DMS79 treated with DMSO at 0.1 percent for 48 hours (cell line): Measurements from ENCODE around the gene EDA2R.

Experiments used
- DNase-seq: peaks from one replicate; lab custom pipeline; 2025; lab: John Stamatoyannopoulos, UW

EDA2R gene, protein sequence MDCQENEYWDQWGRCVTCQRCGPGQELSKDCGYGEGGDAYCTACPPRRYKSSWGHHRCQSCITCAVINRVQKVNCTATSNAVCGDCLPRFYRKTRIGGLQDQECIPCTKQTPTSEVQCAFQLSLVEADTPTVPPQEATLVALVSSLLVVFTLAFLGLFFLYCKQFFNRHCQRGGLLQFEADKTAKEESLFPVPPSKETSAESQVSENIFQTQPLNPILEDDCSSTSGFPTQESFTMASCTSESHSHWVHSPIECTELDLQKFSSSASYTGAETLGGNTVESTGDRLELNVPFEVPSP

DNA sequence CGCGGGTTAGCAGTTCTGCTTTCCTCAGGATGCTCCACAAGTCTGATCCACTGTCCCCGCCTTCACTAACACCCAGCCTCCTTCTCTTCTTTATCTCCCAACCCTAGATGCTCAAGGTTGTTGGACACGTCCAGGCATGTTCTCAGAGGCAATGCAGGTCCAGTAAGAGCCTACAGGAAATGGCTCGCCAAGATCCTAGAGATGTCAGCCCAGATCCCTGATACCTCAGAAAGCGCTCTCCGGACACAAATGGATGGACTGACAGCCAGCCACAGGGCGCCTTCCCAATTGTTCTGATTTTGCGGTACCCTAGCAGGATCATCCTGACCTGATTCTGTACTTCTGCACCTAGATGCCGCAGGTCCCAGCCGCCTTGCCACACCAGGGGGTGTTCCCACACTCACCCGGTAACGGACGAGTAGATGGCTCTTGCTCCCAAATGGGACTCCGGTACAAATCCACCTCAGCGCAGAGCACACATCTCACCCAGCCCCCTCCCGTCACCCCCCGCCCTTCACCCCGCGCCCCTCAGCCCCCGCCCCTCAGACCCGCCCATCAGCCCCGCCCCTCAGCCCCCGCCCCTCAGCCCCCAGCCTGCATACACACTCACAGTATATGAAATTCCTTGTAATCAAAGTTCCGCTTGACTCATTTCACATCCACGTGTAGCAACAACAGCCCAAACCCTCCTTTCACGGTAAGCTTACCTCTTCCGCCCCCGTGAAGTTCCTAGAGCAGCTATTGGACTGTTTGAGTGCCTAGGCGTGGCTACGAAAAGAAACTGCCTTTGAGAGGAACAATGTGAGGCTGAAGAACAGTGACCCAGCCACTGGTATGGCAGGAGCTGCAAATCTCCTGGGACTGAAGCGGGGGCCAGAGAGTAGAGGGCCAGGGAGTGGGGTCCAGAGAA lies at the start of gene EDA2R:
TSS of gene EDA2R (minus strand) at position 488 of the 910 bp plus-strand sequence. CDS start 23,058 bp downstream, outside the sequence.
- no peak for DNase-seq

DNA sequence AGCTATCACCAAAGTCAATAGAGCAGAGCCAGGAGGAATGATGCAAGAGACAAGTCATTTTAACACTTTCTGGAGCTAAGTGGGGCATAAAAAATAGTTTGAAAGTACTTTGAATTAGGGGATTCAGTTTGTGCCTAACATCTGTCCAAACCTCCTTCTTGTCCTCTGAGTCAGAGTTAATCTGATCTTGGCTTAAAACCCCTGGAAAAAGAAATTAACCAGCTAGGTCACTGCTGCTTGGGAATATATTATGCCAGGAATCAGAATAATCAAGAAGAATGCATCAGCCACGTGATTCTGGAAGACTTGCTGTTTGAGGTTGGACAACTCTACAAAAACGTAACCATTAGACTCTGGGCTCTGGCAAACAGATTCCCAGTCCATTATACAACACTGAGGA lies 45.3 kb upstream of the EDA2R start:
- DNase-seq = no peak

GRCh38 chrX:66680451-66680850 lies 41.6 kb upstream of the EDA2R start:
- DNase-seq = no peak

GRCh38 chrX:66677430-66677829 lies 38.6 kb upstream of the EDA2R start:
- no peak for DNase-seq

DNA sequence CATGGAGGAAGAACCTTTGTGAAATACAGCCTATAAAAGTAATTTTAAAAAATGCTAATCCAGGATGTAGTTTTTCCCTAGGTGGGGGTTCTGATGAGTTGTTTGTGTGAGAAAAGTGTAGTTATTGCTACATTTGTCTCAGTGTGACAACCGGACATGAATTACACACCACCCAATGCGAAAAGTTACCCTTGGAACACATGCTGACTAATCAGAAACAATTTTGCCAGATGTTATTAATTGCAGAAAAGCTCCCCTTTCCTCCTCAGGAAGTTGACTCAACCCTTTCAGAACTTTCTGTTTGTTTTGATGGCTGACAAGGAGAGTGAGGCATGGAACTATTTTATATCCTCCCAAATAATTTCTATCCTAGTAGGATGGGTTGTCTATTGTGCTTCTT lies 38.1 kb upstream of the EDA2R start:
- DNase-seq = no peak

- no peak for DNase-seq
Measured at GRCh38 chrX:66676413-66676812, 37.5 kb upstream of the EDA2R start.

DNA sequence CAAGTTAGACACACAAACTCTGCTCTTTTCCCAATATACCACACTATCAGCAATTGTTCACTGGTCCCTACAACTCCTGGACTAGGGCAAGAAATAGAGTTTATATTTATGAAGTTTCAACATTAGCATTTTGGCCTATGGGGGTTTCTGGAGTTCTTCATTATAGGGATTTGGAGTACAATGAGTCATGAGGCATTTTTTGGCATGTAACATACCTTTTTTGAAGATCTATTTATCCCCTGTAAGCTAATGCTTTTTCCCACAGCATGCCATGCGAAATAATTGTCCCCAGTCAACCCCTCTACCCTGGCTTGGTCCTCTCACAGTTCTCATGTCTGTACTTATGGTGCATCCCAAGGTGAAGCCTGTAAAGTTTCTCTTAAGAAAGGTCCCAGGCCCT lies 36.7 kb upstream of the EDA2R start:
- DNase-seq = no peak

DNA sequence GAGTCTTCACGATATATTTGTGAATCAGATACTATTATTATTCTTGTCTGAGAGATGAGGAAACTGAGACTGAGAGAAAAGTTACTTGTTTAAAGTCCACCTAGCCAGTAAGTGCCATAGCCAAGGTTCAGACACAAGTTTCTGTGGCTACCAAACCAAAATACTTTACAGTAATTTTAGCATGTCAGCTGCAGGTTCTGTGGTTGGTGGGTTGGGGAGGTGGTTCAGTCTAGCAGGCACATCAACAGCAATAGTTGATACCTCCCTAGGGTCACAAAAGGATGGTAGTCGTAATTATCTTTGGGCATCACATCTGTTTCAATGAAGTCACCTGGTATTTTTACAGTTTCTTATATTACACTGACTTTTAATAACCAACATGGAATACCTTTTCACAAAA lies 35.6 kb upstream of the EDA2R start:
- DNase-seq = no peak

- DNase-seq = no peak
Measured at GRCh38 chrX:66672106-66672505, 33.2 kb upstream of the EDA2R start.

- DNase-seq = no peak
Measured at GRCh38 chrX:66654411-66654810, 15.5 kb upstream of the EDA2R start.

- no peak for DNase-seq
Measured at GRCh38 chrX:66635360-66635759, 3.5 kb downstream of the EDA2R start.

GRCh38 chrX:66634272-66634671 lies 4.6 kb downstream of the EDA2R start:
- no peak for DNase-seq

- no peak for DNase-seq
Measured at GRCh38 chrX:66633541-66633940, 5.3 kb downstream of the EDA2R start.

- DNase-seq = no peak
Measured at GRCh38 chrX:66632981-66633380, 5.9 kb downstream of the EDA2R start.

DNA sequence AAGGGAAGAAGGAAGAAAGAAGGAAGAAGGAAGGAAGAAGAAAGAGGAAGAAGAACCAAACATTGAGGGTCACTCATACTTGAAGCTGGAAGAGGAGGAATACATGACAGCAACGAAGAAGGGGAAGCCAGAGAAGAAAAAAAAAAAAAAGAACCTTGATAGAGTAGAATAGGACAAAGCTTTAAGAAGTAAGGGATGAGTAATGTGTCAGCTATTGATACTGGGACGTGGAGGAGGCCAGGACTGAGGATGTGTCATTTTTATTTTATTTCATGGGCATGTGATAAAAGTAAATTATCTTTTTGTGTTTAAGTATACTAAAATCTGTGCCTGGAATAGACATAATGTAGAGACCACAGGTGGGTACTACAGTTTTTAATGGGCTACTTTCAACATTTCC lies 6.4 kb downstream of the EDA2R start:
- DNase-seq = no peak

DNA sequence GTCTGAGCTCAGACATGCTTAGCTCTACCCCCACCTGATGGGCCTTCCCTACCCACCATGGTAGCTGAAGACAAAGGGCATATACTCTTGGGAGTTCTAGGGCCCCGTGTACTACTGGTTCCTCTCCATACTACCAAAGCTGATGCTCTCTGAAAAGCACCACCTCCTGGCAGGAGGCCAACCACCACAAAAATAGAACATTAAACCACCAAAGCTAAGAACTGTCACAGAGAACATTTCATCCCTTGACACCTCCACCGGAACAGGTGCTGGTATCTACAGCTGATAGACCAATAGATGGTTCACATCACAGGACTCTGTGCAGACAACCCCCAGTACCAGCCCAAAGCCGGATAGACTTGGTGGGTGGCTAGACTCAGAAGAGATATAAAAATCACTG lies 13.4 kb downstream of the EDA2R start:
- DNase-seq = no peak

GRCh38 chrX:66622209-66622608 lies 16.7 kb downstream of the EDA2R start:
- no peak for DNase-seq

- DNase-seq = no peak
Measured at GRCh38 chrX:66616944-66617343, 21.9 kb downstream of the EDA2R start.

- no peak for DNase-seq
Measured at GRCh38 chrX:66602381-66602938, 36.4 kb downstream of the EDA2R start.

DNA sequence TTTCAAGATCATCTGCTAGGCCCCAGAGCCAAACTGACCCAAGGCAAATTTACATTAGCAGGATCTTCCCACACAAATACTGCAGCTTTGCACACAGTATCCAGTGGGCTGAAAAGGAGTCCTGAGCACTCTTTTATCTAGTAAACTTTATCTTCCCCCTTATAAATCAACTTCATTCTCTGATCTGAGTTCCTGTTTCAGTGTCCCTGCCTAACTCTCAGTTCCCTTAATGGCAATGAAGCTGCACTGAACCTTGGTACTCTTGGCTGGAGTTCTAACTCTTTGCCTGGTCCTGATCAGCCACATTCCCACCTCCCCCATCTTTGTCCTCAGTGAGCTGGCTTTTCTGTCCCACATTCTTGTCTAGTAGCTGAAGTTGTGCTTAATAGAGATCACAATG lies 37.4 kb downstream of the EDA2R start:
- DNase-seq = no peak

DNA sequence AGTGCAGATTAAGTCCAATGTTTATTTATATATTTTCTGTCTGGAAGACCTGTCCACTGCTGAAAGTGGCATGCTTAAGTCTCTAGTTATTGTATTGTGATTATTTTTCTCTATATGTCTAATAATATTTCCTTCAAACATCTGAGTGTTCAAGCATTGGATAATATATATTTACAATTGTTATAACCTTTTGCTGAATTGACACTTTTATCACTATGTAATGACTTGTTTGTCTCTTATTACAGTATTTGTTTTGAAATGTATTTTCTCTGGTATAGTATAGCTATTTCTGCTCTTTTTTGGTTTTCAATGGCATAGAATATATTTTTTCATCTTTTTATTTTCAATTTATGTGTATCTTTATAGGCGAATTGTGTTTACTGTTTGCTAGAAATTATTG lies 59.7 kb downstream of the EDA2R start:
- no peak for DNase-seq

DNA sequence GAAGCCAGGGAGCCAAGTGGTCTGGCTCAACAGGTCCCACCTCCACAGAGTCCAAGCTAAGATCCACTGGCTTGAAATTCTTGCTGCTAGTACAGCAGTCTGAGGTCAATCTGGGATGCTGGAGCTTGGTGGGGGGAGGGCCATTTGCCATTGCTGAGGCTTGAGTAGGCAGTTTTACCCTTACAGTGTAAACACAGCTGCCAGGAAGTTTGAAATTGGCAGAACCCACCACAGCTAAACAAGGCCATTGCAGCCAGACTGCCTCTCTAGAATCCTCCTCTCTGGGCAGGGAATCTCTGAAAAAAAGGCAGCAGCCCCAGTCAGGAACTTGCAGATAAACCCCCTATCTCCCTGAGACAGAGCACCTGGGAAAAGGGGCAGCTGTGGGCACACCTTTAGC lies 84.9 kb downstream of the EDA2R start:
- no peak for DNase-seq

DNA sequence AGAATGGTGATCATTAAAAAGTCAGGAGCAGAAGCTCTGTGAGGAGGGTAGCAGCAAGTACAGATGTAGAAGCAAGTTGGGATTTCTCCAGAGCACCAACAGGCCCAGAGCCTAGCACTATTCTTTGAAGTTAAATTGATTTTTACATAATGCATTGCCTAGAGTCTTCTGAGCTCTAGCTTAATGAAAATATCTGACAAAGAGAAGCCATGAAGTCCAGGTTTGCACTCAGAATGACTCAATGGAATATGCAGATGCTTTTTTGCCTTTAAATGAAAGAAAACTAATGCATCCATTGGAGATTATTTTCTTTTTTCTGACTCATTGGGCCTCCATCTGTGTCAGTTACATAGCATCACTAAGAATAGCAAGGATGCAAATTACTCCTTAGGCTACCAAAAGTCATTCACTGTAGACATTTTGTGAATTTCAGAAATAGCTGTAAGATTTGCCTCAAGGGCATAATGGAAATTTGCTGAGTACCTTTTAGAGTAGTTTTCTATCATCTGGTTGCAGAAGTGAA lies 91.0 kb downstream of the EDA2R start:
- no peak for DNase-seq
